Activated T-helper 2 cell treated with anti-CD3 and anti-CD28 coated beads, Interferon-gamma antibody, Interleukin-2, Interleukin-4, amounts not matched to agents 10 μg/mL and 5 μg/mL and 100 μg/mL, durations not matched to agents 14 hours and 24 hours and 36 hours (primary cell): Measurements from ENCODE around the gene GIMAP4. TPM values are rescaled to one million over a fixed set of nuclear protein-coding genes. Genes with fewer than 3 reads are reported as not detected.
A peak's percentile ranks its signal among the peaks of the same experiment; 100 is the strongest.
"Not testable (repeated sequence)": the region's sequence is repeated elsewhere in the genome, so short reads cannot be mapped to it uniquely, and the experiment has no call there.

Experiments
- DNase-seq: peaks from one replicate; pipeline ENCODE4 v3.0.0; 2021; ENCODE audit warnings: low spot score
- H3K27ac Mint-ChIP-seq: one replicate; pipeline ENCODE4 v1.8.0; 2021; ENCODE audit warnings: mixed read lengths
- H3K27me3 Mint-ChIP-seq: one replicate; pipeline ENCODE4 v1.8.0; 2021; ENCODE audit warnings: low read depth, mixed read lengths
- H3K36me3 Mint-ChIP-seq: one replicate; pipeline ENCODE4 v1.8.0; 2021; ENCODE audit warnings: low read depth, mixed read lengths
- H3K4me1 Mint-ChIP-seq: one replicate; pipeline ENCODE4 v1.8.0; 2021; ENCODE audit warnings: low read depth, mixed read lengths
- H3K4me3 Mint-ChIP-seq: one replicate; pipeline ENCODE4 v1.8.0; 2021; ENCODE audit warnings: low read depth, mild to moderate bottlenecking, moderate library complexity, mixed read lengths
- H3K9me3 Mint-ChIP-seq: one replicate; pipeline ENCODE4 v1.8.0; 2021; ENCODE audit warnings: mixed read lengths
- intact Hi-C: fragments of 100-400 bp; cut with micrococcal nuclease; formaldehyde crosslinking; loops from one replicate; pipeline ENCODE4 v1.15.1; 2023
- total RNA-seq: library from RNA; stranded (reverse); gene quantifications from 2 replicates; pipeline ENCODE4 v1.2.3, GENCODE V29; 2022

The GIMAP4 gene
- total RNA-seq, 1 donor from 2014 or later: 36.7 TPM

- intact Hi-C loops: loop anchor here (5.0 kb wide), 1 partner anchor 81 kb away; no protein-coding TSS in a partner anchor
- Mint-ChIP-seq H3K4me1 (peaks cover 31% of the 10 kb centered on the region), H3K9me3 (peaks cover 32% of the 10 kb centered on the region), H3K27me3 (no peaks in the 10 kb centered on the region), H3K36me3 (peaks cover 30% of the 10 kb centered on the region), H3K27ac (peak overlapping the region; percentile 79), H3K4me3 (no peak overlapping the region)
- no peak for DNase-seq
Observed at GRCh38 chr7:150586068-150586784, 19.0 kb downstream of the GIMAP4 start.

- H3K36me3 Mint-ChIP-seq: peaks cover 28% of the 10 kb centered on the region
- H3K27me3 Mint-ChIP-seq: no peaks in the 10 kb centered on the region
- DNase-seq: no peak
- H3K27ac Mint-ChIP-seq: peak overlapping the region; percentile 79
- H3K4me3 Mint-ChIP-seq: no peak overlapping the region
- peaks cover 31% of the 10 kb centered on the region for H3K4me1 Mint-ChIP-seq
- peaks cover 32% of the 10 kb centered on the region for H3K9me3 Mint-ChIP-seq
- intact Hi-C loops: loop anchor here (5.0 kb wide), 1 partner anchor 81 kb away; no protein-coding TSS in a partner anchor
Observed at GRCh38 chr7:150586785-150587152, 19.6 kb downstream of the GIMAP4 start.

- Mint-ChIP-seq H3K27me3 (no peaks in the 10 kb centered on the region), H3K4me1 (peaks cover 31% of the 10 kb centered on the region)
Observed at GRCh38 chr7:150587551-150587950, 20.4 kb downstream of the GIMAP4 start.

GRCh38 chr7:150594805-150595204 lies 27.6 kb downstream of the GIMAP4 start:
- no peak overlapping the region for H3K27ac Mint-ChIP-seq

More at GRCh38 chr7:150587551-150587950, 20.4 kb downstream of the GIMAP4 start:
- DNase-seq: no peak
- no peak overlapping the region for H3K27ac Mint-ChIP-seq
- intact Hi-C loops: loop anchor here (5.0 kb wide), 1 partner anchor 80 kb away; no protein-coding TSS in a partner anchor
- H3K9me3 Mint-ChIP-seq: peaks cover 39% of the 10 kb centered on the region
- no peak overlapping the region for H3K4me3 Mint-ChIP-seq
- H3K36me3 Mint-ChIP-seq: peaks cover 31% of the 10 kb centered on the region

GRCh38 chr7:150595361-150595760 lies 28.2 kb downstream of the GIMAP4 start:
- Mint-ChIP-seq H3K36me3 (peaks cover 70% of the 10 kb centered on the region), H3K27me3 (no peaks in the 10 kb centered on the region), H3K4me1 (peaks cover 26% of the 10 kb centered on the region), H3K27ac (no peak overlapping the region), H3K9me3 (peaks cover 80% of the 10 kb centered on the region), H3K4me3 (no peak overlapping the region)
- intact Hi-C loops: no loop called here
- DNase-seq: no peak

More at GRCh38 chr7:150594805-150595204, 27.6 kb downstream of the GIMAP4 start:
- no peak overlapping the region for H3K4me3 Mint-ChIP-seq
- intact Hi-C loops: no loop called here
- DNase-seq: no peak
- peaks cover 79% of the 10 kb centered on the region for H3K9me3 Mint-ChIP-seq
- peaks cover 23% of the 10 kb centered on the region for H3K4me1 Mint-ChIP-seq
- H3K27me3 Mint-ChIP-seq: no peaks in the 10 kb centered on the region
- H3K36me3 Mint-ChIP-seq: peaks cover 64% of the 10 kb centered on the region

GRCh38 chr7:150603600-150603999 lies 36.4 kb downstream of the GIMAP4 start:
- peak overlapping the region; percentile 60 for H3K27ac Mint-ChIP-seq
- H3K4me3 Mint-ChIP-seq, H3K27me3 Mint-ChIP-seq, DNase-seq, intact Hi-C loops: not testable (repeated sequence)
- H3K36me3 Mint-ChIP-seq: peaks cover 27% of the 10 kb centered on the region
- H3K4me1 Mint-ChIP-seq: peaks cover 24% of the 10 kb centered on the region
- H3K9me3 Mint-ChIP-seq: peaks cover 34% of the 10 kb centered on the region

GRCh38 chr7:150610233-150610632 lies 43.0 kb downstream of the GIMAP4 start:
- Mint-ChIP-seq H3K36me3 (peaks cover 19% of the 10 kb centered on the region), H3K4me1 (peaks cover 47% of the 10 kb centered on the region), H3K4me3 (no peak overlapping the region), H3K27me3 (no peaks in the 10 kb centered on the region), H3K27ac (peak overlapping the region; percentile 69), H3K9me3 (peaks cover 20% of the 10 kb centered on the region)
- DNase-seq: no peak
- intact Hi-C loops: loop anchor here (10.0 kb wide), 2 partner anchors 45 to 55 kb away; partner anchors contain the start of gene GIMAP4

- no peak for DNase-seq
- H3K27me3 Mint-ChIP-seq: no peaks in the 10 kb centered on the region
- H3K4me3 Mint-ChIP-seq: no peak overlapping the region
- peaks cover 26% of the 10 kb centered on the region for H3K9me3 Mint-ChIP-seq
- intact Hi-C loops: loop anchor here (10.0 kb wide), 2 partner anchors 48 to 52 kb away; partner anchors contain the start of gene GIMAP4
- H3K36me3 Mint-ChIP-seq: peaks cover 25% of the 10 kb centered on the region
- peaks cover 51% of the 10 kb centered on the region for H3K4me1 Mint-ChIP-seq
- peak overlapping the region; percentile 29 for H3K27ac Mint-ChIP-seq
Observed at GRCh38 chr7:150612925-150613324, 45.7 kb downstream of the GIMAP4 start.

- H3K27me3 Mint-ChIP-seq: no peaks in the 10 kb centered on the region
- peak overlapping the region; percentile 40 for H3K27ac Mint-ChIP-seq
- H3K4me3 Mint-ChIP-seq: no peak overlapping the region
- H3K4me1 Mint-ChIP-seq: peaks cover 46% of the 10 kb centered on the region
- intact Hi-C loops: loop anchor here (10.0 kb wide), 2 partner anchors 49 to 51 kb away; partner anchors contain the start of gene GIMAP4
- no peak for DNase-seq
- H3K9me3 Mint-ChIP-seq: peaks cover 29% of the 10 kb centered on the region
- peaks cover 31% of the 10 kb centered on the region for H3K36me3 Mint-ChIP-seq
Observed at GRCh38 chr7:150613880-150614279, 46.7 kb downstream of the GIMAP4 start.

GRCh38 chr7:150614426-150614825 lies 47.2 kb downstream of the GIMAP4 start:
- intact Hi-C loops: loop anchor here (10.0 kb wide), 2 partner anchors 50 kb away; partner anchors contain the start of gene GIMAP4
- H3K4me3 Mint-ChIP-seq: not testable (repeated sequence)

GRCh38 chr7:150615221-150615755 lies 48.1 kb downstream of the GIMAP4 start:
- peaks cover 46% of the 10 kb centered on the region for H3K4me1 Mint-ChIP-seq
- peaks cover 31% of the 10 kb centered on the region for H3K36me3 Mint-ChIP-seq
- not testable (repeated sequence) for H3K27me3 Mint-ChIP-seq, H3K4me3 Mint-ChIP-seq, DNase-seq
- H3K9me3 Mint-ChIP-seq: peaks cover 29% of the 10 kb centered on the region
- intact Hi-C loops: loop anchor here (10.0 kb wide), 2 partner anchors 50 kb away; partner anchors contain the start of gene GIMAP4
- peak overlapping the region; percentile 37 for H3K27ac Mint-ChIP-seq

More at GRCh38 chr7:150614426-150614825, 47.2 kb downstream of the GIMAP4 start:
- Mint-ChIP-seq H3K36me3 (peaks cover 31% of the 10 kb centered on the region), H3K9me3 (peaks cover 29% of the 10 kb centered on the region), H3K27ac (peak overlapping the region; percentile 40), H3K4me1 (peaks cover 46% of the 10 kb centered on the region)
- not testable (repeated sequence) for H3K27me3 Mint-ChIP-seq, DNase-seq

GRCh38 chr7:150620061-150620460 lies 52.9 kb downstream of the GIMAP4 start:
- intact Hi-C loops: no loop called here
- Mint-ChIP-seq H3K36me3 (peaks cover 32% of the 10 kb centered on the region), H3K9me3 (peaks cover 9% of the 10 kb centered on the region), H3K4me1 (peaks cover 44% of the 10 kb centered on the region), H3K4me3 (no peak overlapping the region), H3K27ac (peak overlapping the region; percentile 40), H3K27me3 (no peaks in the 10 kb centered on the region)
- no peak for DNase-seq
